LoVo (cell line): ENCODE data around the gene TSPAN5.

ENCODE experiments used
- DNase-seq: peaks from one replicate; pipeline ENCODE4 v3.0.0-alpha.2; 2016; ENCODE audit warnings: low spot score

The TSPAN5 gene

GRCh38 chr4:98517218-98518021, 141.0 kb downstream of the TSPAN5 start:
- no peak for DNase-seq

DNA sequence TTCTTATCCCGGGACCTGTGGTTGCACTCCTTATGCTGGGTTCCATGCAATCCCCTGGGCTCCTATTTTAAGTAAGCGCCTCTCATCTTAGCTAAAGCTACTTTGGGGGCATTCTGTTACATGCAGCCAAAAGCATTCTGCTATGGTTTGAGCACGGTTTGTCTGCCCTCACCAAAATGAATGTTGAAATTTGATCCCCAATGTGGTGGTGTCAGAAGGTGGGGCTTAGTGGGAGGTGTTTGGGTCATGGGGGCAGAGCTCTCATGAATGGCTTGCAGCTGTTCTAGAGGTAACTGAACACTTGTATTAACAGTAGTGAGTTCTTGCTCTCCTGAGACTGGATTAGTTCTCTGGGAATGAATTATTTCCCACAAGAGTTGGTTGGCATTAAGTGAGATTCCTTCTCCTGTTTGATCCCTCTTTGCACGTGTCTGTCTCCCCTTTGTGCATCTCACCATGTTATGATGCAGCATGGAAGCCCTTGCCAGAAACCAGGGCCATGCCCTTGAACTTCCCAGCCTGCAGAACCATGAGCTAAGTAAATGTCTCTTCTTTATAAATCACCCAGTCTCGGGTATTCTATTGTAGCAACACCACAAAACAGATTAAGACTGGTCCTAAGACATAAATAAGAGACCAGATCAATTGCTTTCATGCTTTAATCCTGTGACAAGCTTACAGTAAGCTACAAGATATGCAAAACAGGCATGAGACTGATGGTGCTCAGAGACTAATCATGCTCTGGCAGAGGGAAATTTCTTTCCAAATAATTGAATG, 141.8 kb downstream of the TSPAN5 start:
- DNase-seq = no peak

DNA sequence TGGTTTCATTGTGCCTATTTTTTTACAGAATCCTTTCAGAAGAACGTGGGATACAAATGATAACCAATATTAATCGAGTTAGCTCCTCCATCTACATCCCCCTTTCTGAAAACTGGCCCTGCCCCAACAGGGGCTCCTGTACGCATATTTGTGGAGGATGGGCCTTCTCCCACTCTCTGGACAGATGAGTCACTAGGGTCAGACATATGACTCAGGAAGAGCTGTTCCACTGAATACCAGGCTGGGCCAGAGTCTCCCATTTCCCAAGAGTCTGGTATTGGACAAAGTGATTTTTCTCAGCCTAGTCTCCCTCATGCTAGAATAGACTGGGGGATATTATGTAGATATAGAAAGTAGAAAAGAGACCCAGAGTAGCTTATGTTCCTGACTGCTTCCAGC, 142.4 kb downstream of the TSPAN5 start:
- no peak for DNase-seq

- DNase-seq = no peak
Observed at GRCh38 chr4:98515470-98515809, 143.0 kb downstream of the TSPAN5 start.

GRCh38 chr4:98514741-98515469, 143.5 kb downstream of the TSPAN5 start:
- DNase-seq = no peak

GRCh38 chr4:98512918-98513317, 145.5 kb downstream of the TSPAN5 start:
- no peak for DNase-seq

GRCh38 chr4:98510757-98511517, 147.5 kb downstream of the TSPAN5 start:
- DNase-seq = no peak

DNA sequence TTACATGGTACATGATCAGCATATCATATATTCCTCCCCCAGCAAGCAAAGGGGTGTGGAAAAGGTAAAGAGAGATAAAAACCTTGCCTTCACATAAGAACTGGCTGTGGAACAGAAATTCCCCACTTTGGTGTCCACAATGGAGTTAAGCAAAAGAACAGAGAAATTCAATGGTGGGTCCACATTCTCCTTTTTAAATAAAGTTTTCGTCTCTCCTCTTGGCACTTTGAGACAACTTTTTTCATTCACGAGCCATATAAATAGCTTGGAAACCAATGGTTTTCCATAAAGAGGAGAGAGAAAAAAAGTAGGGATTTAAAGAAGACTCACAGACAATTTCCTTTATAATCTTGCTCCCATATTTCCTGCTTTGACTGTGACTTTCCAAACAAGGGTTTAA, 148.1 kb downstream of the TSPAN5 start:
- DNase-seq = no peak

- no peak for DNase-seq
Observed at GRCh38 chr4:98509721-98510120, 148.7 kb downstream of the TSPAN5 start.

GRCh38 chr4:98508829-98509598, 149.4 kb downstream of the TSPAN5 start:
- no peak for DNase-seq

GRCh38 chr4:98508248-98508647, 150.2 kb downstream of the TSPAN5 start:
- DNase-seq = no peak

DNA sequence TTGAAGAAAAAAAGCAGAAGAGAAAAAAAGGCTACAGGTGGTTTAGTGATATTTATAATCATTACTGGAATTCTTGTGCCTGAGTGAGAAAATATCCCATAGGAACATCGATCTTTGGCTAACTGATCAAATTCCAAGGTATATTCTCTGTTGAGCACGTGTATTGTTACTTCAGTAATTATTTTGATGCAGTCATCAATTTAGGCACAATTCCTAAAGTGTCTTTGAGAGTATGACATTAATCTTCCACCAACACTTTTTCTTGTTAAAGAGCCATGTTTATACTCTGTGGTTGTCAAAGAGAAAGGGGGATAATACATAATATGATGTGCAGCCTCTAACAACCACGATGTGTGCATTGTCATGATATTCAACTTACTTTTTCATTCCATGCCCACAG, 151.1 kb downstream of the TSPAN5 start:
- DNase-seq = no peak

DNA sequence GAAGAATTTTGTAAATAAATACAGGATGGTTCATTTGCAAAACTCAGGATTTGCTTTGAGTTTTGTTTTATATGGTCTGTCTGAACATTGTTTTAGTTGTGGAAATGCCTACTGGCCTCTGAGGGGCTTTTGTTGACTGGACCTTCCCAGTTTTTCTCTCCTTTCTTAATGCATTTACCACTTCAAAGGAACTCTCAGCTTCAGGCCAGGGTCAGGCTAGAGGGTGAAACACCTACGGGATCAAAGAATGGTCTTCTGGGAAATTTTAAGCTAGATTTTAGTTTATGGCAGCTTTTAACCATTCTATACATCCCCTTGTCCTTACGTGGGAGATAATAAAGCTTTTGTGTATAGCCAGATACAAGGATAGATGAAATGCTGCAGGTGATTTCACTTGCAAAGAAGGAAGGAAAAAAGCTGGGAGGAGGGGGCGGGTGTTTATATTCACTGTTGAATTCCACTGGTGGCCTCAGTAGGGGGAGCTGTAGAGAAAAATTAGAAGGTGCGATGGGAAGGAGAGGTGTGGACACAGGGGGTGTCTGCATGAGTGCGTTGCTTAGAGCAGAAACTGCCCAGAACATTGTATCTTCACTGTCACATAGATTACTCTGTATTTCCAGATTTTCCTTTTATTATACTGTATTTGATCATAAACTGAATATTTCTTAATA, 151.8 kb downstream of the TSPAN5 start:
- no peak for DNase-seq

GRCh38 chr4:98505992-98506391, 152.4 kb downstream of the TSPAN5 start:
- DNase-seq = no peak

GRCh38 chr4:98504091-98504490, 154.3 kb downstream of the TSPAN5 start:
- DNase-seq = no peak

DNA sequence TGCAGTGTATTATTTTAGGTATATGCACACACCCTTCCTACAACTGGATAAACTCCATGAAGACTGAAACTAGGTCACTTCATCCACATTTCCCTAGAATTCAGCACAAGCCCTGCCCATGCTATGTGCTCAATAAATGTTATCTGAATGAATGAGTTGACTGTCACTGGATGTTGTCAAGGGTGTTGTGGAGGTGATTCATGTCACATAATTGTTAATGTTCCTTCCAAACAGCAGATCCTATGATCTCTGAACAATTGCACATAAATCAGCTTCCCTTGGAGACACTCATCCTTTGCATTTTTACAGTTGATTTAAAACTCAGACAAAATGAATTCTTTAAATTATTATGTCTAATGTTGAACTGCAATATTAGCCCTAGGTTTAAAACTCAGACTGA, 154.7 kb downstream of the TSPAN5 start:
- no peak for DNase-seq

DNA sequence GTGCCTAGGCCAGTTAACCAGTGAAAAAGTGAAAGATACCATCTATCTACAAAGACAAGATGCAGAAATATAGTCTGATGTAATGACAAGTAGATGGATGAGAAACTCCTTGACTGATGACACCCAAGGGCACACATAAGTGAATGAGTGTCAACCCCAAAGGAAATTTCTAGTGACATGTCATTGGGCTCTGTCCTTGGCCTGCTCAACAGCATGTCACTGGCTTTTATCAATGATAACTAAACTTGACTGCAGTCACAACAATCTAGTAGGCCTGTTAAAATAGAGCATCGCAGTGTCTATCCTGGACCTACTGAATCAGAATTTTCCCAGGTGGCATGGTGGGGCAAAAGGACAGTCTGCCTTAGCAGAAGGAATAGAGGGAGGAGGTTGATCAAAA, 155.8 kb downstream of the TSPAN5 start:
- no peak for DNase-seq

DNA sequence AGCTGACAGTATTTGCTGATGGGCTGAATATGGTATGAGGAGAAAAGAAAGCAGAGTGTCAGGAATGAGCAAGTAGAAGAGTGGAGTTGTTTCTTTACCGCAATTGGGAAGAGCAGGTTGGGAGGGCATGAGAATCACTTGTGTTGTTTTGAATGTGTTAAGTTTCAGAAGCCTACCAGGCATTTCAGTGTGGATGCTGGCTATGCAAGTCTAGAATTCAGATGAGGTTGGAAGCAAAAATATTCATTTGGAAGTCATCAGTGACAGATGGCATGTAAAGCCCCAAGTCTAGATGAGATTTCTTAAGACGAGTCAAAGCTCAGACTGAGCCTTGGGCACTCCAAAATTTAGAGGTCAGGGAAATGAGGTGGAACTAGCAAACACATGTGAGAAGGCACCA, 156.4 kb downstream of the TSPAN5 start:
- no peak for DNase-seq

- DNase-seq = peak; percentile 39
Observed at GRCh38 chr4:98501383-98501782, 157.0 kb downstream of the TSPAN5 start.

DNA sequence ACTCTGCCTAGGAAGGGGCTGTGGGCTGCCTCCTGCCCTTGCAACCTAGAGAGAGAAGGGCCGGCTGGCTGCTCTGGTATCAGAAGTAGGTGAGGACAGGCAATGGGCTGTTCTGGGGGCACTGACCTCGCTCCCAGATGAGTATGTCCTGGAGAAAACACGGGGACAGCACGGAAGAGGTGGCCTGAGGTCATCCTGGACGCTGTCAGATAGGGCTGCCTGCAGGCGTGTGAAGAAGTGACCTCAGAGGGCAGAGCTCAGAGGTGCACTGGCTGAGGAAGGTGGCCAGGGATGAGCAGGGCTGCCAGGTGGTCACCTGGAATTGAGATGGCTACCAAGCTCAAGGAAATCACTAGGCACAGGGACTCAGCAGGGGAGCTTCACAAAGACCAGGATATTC, 159.6 kb downstream of the TSPAN5 start:
- no peak for DNase-seq
